HFFc6 (cell line): ENCODE results near the gene ITFG1. TPM values are rescaled to one million over a fixed set of nuclear protein-coding genes. Genes with fewer than 3 reads are reported as not detected.

Experiments used
- DNase-seq: peaks from one replicate; pipeline ENCODE4 v3.0.0-alpha.2; 2018
- H3K27ac Mint-ChIP-seq: 2 replicates; pipeline ENCODE4 v1.8.0; 2020; ENCODE audit warnings: mild to moderate bottlenecking, mixed read lengths
- H3K27me3 Mint-ChIP-seq: 2 replicates; pipeline ENCODE4 v1.8.0; 2021; ENCODE audit warnings: mild to moderate bottlenecking, moderate library complexity, mixed read lengths; ENCODE audit not compliant: insufficient read depth
- H3K36me3 Mint-ChIP-seq: 2 replicates; pipeline ENCODE4 v1.8.0; 2021; ENCODE audit warnings: low read depth, mixed read lengths
- H3K4me1 Mint-ChIP-seq: 2 replicates; pipeline ENCODE4 v1.8.0; 2020; ENCODE audit warnings: low read depth, mixed read lengths
- H3K4me3 Mint-ChIP-seq: 2 replicates; pipeline ENCODE4 v1.8.0; 2020; ENCODE audit warnings: mild to moderate bottlenecking, moderate library complexity, mixed read lengths
- H3K9me3 Mint-ChIP-seq: 2 replicates; pipeline ENCODE4 v1.8.0; 2020; ENCODE audit warnings: mild to moderate bottlenecking, mixed read lengths
- CTCF ChIP-seq: fragments of 200-600 bp; sonication (generic); IDR thresholded peaks from 2 replicates; pipeline ENCODE4 v1.5.0; 2021; ENCODE audit warnings: antibody characterized with exemption, mild to moderate bottlenecking
- total RNA-seq, 6 experiments: library from RNA; stranded (reverse); fragmentation: NEBNext Ultra II Directional; extraction: Animal tissue kit (Norgen Biotek cat#: 25700); gene quantifications; 2 replicates in 1 of 6; 3 replicates in 5 of 6; pipeline ENCODE4 v1.2.3, GENCODE V29; 2021

ITFG1 gene
- total RNA-seq, 6 experiments from 2014 or later = 65.4 to 96.9 (median 79.4) TPM

DNA sequence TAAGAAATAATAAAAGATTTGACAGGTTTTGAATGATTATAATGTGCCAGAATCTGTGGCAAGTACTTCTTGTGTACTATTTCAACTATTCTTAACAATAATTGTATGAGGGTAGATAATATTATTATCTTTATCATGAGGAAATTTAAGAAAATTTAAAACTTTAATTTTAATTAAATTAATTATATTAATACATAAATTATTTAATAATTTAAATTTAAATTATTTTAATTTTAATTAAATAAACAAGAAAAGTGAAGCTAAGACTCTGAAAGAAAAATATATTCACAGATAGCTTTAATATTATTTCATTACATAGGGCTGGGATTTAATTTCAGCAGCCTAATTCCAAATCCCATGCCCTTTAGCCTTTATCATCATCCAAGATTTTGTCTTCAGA is 285.7 kb downstream of the ITFG1 start:
- no peaks in the 10 kb centered on the region for H3K4me1 Mint-ChIP-seq

DNA sequence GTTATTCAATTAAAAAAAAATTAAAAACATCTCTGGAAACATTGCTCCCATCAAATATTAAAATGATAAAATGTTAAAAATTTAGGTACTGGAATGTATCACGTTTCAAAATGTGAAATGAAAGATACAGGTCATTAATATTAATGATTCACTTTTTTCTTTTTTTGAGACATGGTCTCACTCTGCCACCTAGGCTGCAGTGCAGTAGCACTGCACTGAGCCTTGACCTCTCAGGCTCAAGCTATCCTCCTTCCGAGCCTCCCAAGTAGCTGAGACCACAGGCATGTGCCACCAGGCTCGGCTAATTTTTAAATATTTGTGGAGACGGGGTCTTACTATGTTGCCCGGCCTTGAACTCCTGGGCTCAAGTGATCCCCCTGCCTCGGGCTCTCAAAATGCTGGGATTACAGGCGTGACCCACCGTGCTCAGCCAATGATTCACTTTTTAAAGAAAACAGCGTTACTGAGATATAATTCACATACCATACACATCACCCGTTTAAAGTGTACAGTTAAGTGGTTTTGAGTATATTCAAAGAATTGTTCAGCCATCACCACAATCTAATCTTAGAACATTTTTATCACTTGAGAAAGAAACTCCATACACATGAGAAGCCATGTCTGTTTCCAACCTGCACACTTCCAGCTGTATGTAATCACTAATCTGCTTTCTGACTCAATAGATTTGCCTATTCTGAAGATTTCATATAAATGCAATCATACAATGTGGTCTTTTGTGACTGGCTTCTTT is 298.0 kb downstream of the ITFG1 start:
- Mint-ChIP-seq H3K27ac (no peak overlapping the region), H3K4me3 (no peak overlapping the region), H3K36me3 (no peaks in the 10 kb centered on the region), H3K9me3 (no peaks in the 10 kb centered on the region), H3K27me3 (no peaks in the 10 kb centered on the region), H3K4me1 (no peaks in the 10 kb centered on the region)
- no peak for DNase-seq
- no peak for TF ChIP-seq CTCF

More for the DNA sequence above, 285.7 kb downstream of the ITFG1 start:
- Mint-ChIP-seq H3K9me3 (no peaks in the 10 kb centered on the region), H3K27me3 (no peaks in the 10 kb centered on the region; the same call in 1 of the 2 replicates), H3K27ac (no peak overlapping the region), H3K4me3 (no peak overlapping the region), H3K36me3 (peaks cover 1% of the 10 kb centered on the region; the same call in 1 of the 2 replicates)
- DNase-seq = no peak
- no peak for TF ChIP-seq CTCF

GRCh38 chr16:47161464-47161863 is 299.4 kb downstream of the ITFG1 start:
- Mint-ChIP-seq H3K4me1 (no peaks in the 10 kb centered on the region), H3K9me3 (no peaks in the 10 kb centered on the region), H3K4me3 (no peak overlapping the region), H3K27ac (no peak overlapping the region), H3K27me3 (no peaks in the 10 kb centered on the region), H3K36me3 (peaks cover 6% of the 10 kb centered on the region; the same call in 1 of the 2 replicates)
- TF ChIP-seq CTCF = no peak
- no peak for DNase-seq

GRCh38 chr16:47160422-47160821 is 300.4 kb downstream of the ITFG1 start:
- no peak for DNase-seq
- Mint-ChIP-seq H3K4me1 (no peaks in the 10 kb centered on the region), H3K27me3 (no peaks in the 10 kb centered on the region), H3K9me3 (no peaks in the 10 kb centered on the region), H3K4me3 (no peak overlapping the region), H3K36me3 (peaks cover 7% of the 10 kb centered on the region; the same call in 1 of the 2 replicates), H3K27ac (no peak overlapping the region)
- no peak for TF ChIP-seq CTCF

DNA sequence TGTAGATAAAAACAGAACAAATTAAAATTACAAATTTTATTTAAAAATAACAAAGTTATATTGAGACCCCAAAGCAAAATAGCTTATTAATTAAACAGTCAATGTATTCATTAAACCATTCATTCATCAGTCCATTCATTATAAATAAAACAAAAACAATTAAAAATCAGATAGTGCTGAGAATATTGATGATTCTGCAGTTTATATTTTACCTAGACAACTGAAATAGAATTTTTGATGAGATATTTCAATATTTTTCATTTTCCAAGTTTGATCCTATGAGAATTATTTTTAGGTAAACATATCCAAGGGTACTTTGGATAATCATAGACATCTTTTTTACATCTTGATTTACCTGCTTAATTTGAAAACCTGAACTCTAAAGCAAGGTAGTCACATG is 301.9 kb downstream of the ITFG1 start:
- Mint-ChIP-seq H3K27me3 (no peaks in the 10 kb centered on the region), H3K36me3 (peaks cover 7% of the 10 kb centered on the region; the same call in 1 of the 2 replicates)

More for the DNA sequence above, 301.9 kb downstream of the ITFG1 start:
- DNase-seq = no peak
- Mint-ChIP-seq H3K27ac (no peak overlapping the region), H3K4me3 (no peak overlapping the region), H3K9me3 (no peaks in the 10 kb centered on the region), H3K4me1 (no peaks in the 10 kb centered on the region)
- TF ChIP-seq CTCF = no peak
